ENCODE results near the gene CCDC175. TPM values are rescaled to one million over a fixed set of nuclear protein-coding genes. Genes with fewer than 3 reads are reported as not detected.

Gene CCDC175
- total RNA-seq, 1 donor from 2014 or later, result 0.24 TPM

DNA sequence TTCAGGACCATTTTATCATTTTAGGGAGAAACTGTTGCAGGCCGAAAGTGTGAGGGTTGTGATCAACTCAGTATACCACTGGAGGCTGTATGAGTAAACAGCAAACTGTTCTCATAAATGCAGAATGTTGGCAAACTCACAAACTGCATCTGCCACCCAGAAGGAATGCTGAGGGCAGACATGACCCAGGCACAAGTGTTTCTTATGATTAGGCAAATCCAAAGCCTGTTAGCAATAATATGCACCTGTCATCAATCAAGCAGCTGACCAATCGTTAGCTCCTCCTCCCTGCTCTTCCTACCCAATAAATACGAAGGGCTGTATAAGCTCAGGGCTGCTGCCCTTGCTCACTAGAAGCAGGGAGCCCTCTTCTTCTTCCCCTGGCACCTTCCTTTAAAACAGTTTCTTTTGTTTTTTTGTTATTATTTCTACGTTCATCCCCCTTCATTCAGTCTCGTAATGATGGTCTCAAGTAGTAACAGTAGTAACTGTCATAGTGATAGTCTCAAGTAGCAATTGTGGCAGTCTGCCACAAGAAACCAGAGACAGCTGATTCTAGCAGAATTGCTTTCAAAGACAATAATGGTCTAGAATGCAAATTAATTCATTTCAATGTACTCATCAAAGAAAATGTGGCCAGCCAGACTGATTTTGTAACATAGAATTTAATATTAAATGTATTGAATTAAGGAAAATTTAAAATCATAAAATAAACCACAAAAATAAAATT lies 15.2 kb upstream of the CCDC175 start:
- no peak overlapping the region for H3K27ac ChIP-seq
- H3K79me2 ChIP-seq (ENCODE audit: low read depth), result no peaks in the 10 kb centered on the region
- no peaks in the 10 kb centered on the region for H3F3A ChIP-seq (ENCODE audit: low read depth)
- H3K4me1 ChIP-seq, result no peaks in the 10 kb centered on the region
- no peaks in the 10 kb centered on the region for H3K9me3 Mint-ChIP-seq
- DNase-seq (ENCODE audit: low spot score), result no peak
- no peak overlapping the region for H3K9ac ChIP-seq
- no peaks in the 10 kb centered on the region for H3K9me3 ChIP-seq (ENCODE audit: low read depth)
- no peak overlapping the region for H3K4me3 Mint-ChIP-seq
- H3K27me3 Mint-ChIP-seq (ENCODE audit: insufficient read depth, low read depth), result peaks cover 2% of the 10 kb centered on the region
- H3K4me2 ChIP-seq, result no peak overlapping the region
- TF ChIP-seq, protein P1, sequence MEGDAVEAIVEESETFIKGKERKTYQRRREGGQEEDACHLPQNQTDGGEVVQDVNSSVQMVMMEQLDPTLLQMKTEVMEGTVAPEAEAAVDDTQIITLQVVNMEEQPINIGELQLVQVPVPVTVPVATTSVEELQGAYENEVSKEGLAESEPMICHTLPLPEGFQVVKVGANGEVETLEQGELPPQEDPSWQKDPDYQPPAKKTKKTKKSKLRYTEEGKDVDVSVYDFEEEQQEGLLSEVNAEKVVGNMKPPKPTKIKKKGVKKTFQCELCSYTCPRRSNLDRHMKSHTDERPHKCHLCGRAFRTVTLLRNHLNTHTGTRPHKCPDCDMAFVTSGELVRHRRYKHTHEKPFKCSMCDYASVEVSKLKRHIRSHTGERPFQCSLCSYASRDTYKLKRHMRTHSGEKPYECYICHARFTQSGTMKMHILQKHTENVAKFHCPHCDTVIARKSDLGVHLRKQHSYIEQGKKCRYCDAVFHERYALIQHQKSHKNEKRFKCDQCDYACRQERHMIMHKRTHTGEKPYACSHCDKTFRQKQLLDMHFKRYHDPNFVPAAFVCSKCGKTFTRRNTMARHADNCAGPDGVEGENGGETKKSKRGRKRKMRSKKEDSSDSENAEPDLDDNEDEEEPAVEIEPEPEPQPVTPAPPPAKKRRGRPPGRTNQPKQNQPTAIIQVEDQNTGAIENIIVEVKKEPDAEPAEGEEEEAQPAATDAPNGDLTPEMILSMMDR (IDR thresholded peaks at IDR 0.05), result no peak
- no peak for TF ChIP-seq EZH2phosphoT487 (IDR thresholded peaks at IDR 0.05)
- TF ChIP-seq EZH2 (IDR thresholded peaks at IDR 0.05), result no peak
- H4K20me1 ChIP-seq (ENCODE audit: low read depth), result no peaks in the 10 kb centered on the region
- no peaks in the 10 kb centered on the region for H3K36me3 ChIP-seq
- no peaks in the 10 kb centered on the region for H3K27me3 ChIP-seq
- no peak overlapping the region for H2AFZ ChIP-seq (replicated peaks)
- no peaks in the 10 kb centered on the region for H3K4me1 Mint-ChIP-seq
- H3K4me3 ChIP-seq, result no peak overlapping the region
- H3K27ac Mint-ChIP-seq, result no peak overlapping the region
- peaks cover 2% of the 10 kb centered on the region for H3K36me3 Mint-ChIP-seq

- Histone ChIP-seq H3K79me2 (ENCODE audit: low read depth) (no peaks in the 10 kb centered on the region), H3K4me2 (no peak overlapping the region), H3K9me3 (ENCODE audit: low read depth) (no peaks in the 10 kb centered on the region), H3K27me3 (no peaks in the 10 kb centered on the region), H3K9ac (no peak overlapping the region), H3K36me3 (no peaks in the 10 kb centered on the region), H2AFZ (replicated peaks) (peak overlapping the region; percentile 38), H3K27ac (no peak overlapping the region), H3K4me1 (peaks cover 23% of the 10 kb centered on the region), H3K4me3 (no peak overlapping the region), H3F3A (ENCODE audit: low read depth) (peaks cover 18% of the 10 kb centered on the region), H4K20me1 (ENCODE audit: low read depth) (no peaks in the 10 kb centered on the region)
- H3K4me1 Mint-ChIP-seq, result no peaks in the 10 kb centered on the region
- TF ChIP-seq, protein P1 (IDR thresholded peaks at IDR 0.05), result no peak
- TF ChIP-seq EZH2phosphoT487 (IDR thresholded peaks at IDR 0.05) (no peak), EZH2 (IDR thresholded peaks at IDR 0.05) (no peak)
- H3K4me3 Mint-ChIP-seq, result no peak overlapping the region
- no peak overlapping the region for H3K27ac Mint-ChIP-seq
- peaks cover 2% of the 10 kb centered on the region for H3K27me3 Mint-ChIP-seq (ENCODE audit: insufficient read depth, low read depth)
- DNase-seq (ENCODE audit: low spot score), result no peak
- no peaks in the 10 kb centered on the region for H3K9me3 Mint-ChIP-seq
- H3K36me3 Mint-ChIP-seq, result no peaks in the 10 kb centered on the region
Observed at GRCh38 chr14:59588101-59588500, 11.5 kb upstream of the CCDC175 start.

GRCh38 chr14:59585891-59586554 lies 9.4 kb upstream of the CCDC175 start:
- Histone ChIP-seq H3K9me3 (ENCODE audit: low read depth) (no peaks in the 10 kb centered on the region), H4K20me1 (ENCODE audit: low read depth) (no peaks in the 10 kb centered on the region), H3K4me2 (no peak overlapping the region), H3K9ac (no peak overlapping the region), H3K79me2 (ENCODE audit: low read depth) (no peaks in the 10 kb centered on the region), H3K27me3 (no peaks in the 10 kb centered on the region), H3F3A (ENCODE audit: low read depth) (peaks cover 18% of the 10 kb centered on the region), H3K36me3 (no peaks in the 10 kb centered on the region), H3K4me3 (no peak overlapping the region), H3K27ac (no peak overlapping the region), H3K4me1 (peaks cover 23% of the 10 kb centered on the region), H2AFZ (replicated peaks) (no peak overlapping the region)
- Mint-ChIP-seq H3K36me3 (no peaks in the 10 kb centered on the region), H3K4me3 (no peak overlapping the region), H3K27me3 (ENCODE audit: insufficient read depth, low read depth) (peaks cover 2% of the 10 kb centered on the region), H3K27ac (no peak overlapping the region), H3K9me3 (no peaks in the 10 kb centered on the region), H3K4me1 (no peaks in the 10 kb centered on the region)
- DNase-seq (ENCODE audit: low spot score), result no peak
- TF ChIP-seq, protein P1 (IDR thresholded peaks at IDR 0.05), result no peak
- TF ChIP-seq EZH2 (IDR thresholded peaks at IDR 0.05) (no peak), EZH2phosphoT487 (IDR thresholded peaks at IDR 0.05) (no peak)

All from neural progenitor cell (in vitro differentiated cells).